Measurements from ENCODE around the gene STK35.

- TF ChIP-seq CTCF (IDR thresholded peaks at IDR 0.05): no peak
- no peak for TF ChIP-seq POLR2A (IDR thresholded peaks at IDR 0.05)
These were observed 6.9 kb downstream of the STK35 start for GRCh38 chr20:2108498-2108897.

Data from uterus (tissue), 2 donors.